Right forelimb (tissue), 1 donor: Measurements from ENCODE around the gene CBX7.

Experiments
- DNase-seq: peaks from one replicate; pipeline ENCODE4 v3.0.0-alpha.2; 2018

Gene CBX7

GRCh38 chr22:39090426-39091064 is 61.9 kb downstream of the CBX7 start:
- DNase-seq = no peak

GRCh38 chr22:39089928-39090327 is 62.6 kb downstream of the CBX7 start:
- no peak for DNase-seq

GRCh38 chr22:39088685-39089032 is 63.8 kb downstream of the CBX7 start:
- DNase-seq = no peak

GRCh38 chr22:39087881-39088684 is 64.4 kb downstream of the CBX7 start:
- DNase-seq = no peak

GRCh38 chr22:39087098-39087497 is 65.4 kb downstream of the CBX7 start:
- no peak for DNase-seq

- no peak for DNase-seq
Measured at GRCh38 chr22:39084666-39085065, 67.8 kb downstream of the CBX7 start.

- no peak for DNase-seq
Measured at GRCh38 chr22:39083212-39084165, 69.0 kb downstream of the CBX7 start.

- DNase-seq = no peak
Measured at GRCh38 chr22:39081598-39081997, 70.9 kb downstream of the CBX7 start.

- no peak for DNase-seq
Measured at GRCh38 chr22:39081016-39081415, 71.5 kb downstream of the CBX7 start.
